Smooth muscle cell of the brain vasculature (primary cell): Measurements from ENCODE around the gene MLYCD.
"Not testable (repeated sequence)": the region's sequence is repeated elsewhere in the genome, so short reads cannot be mapped to it uniquely, and the experiment has no call there.

ENCODE experiments used
- DNase-seq: peaks from one replicate; pipeline ENCODE4 v3.0.0-alpha.2; 2012; ENCODE audit warnings: low read depth, low spot score

MLYCD gene

GRCh38 chr16:83940630-83941378 is 41.9 kb downstream of the MLYCD start:
- DNase-seq, result no peak

- DNase-seq, result not testable (repeated sequence)
Measured at GRCh38 chr16:83941546-83941945, 42.6 kb downstream of the MLYCD start.

- no peak for DNase-seq
Measured at GRCh38 chr16:83942074-83942473, 43.2 kb downstream of the MLYCD start.

- no peak for DNase-seq
Measured at GRCh38 chr16:83942815-83943515, 44.0 kb downstream of the MLYCD start.

- DNase-seq, result no peak
Measured at GRCh38 chr16:83943516-83944050, 44.7 kb downstream of the MLYCD start.

GRCh38 chr16:83945587-83945986 is 46.7 kb downstream of the MLYCD start:
- DNase-seq, result no peak

GRCh38 chr16:83946154-83946780 is 47.4 kb downstream of the MLYCD start:
- DNase-seq, result no peak

GRCh38 chr16:83946781-83947566 is 48.1 kb downstream of the MLYCD start:
- no peak for DNase-seq

- DNase-seq, result no peak
Measured at GRCh38 chr16:83947642-83948234, 48.8 kb downstream of the MLYCD start.

- DNase-seq, result no peak
Measured at GRCh38 chr16:83948914-83949723, 50.2 kb downstream of the MLYCD start.

- no peak for DNase-seq
Measured at GRCh38 chr16:83949724-83950001, 50.7 kb downstream of the MLYCD start.

GRCh38 chr16:83950862-83951399 is 52.0 kb downstream of the MLYCD start:
- not testable (repeated sequence) for DNase-seq

- no peak for DNase-seq
Measured at GRCh38 chr16:83951544-83951943, 52.6 kb downstream of the MLYCD start.

- DNase-seq, result no peak
Measured at GRCh38 chr16:83952587-83952939, 53.6 kb downstream of the MLYCD start.

- DNase-seq, result peak; percentile 32
Measured at GRCh38 chr16:83952940-83953795, 54.3 kb downstream of the MLYCD start, which contains the start of gene OSGIN1. Gene OSGIN1, plus strand, starts transcription at chr16:83953240. Its CDS starts 4,432 bp downstream, at chr16:83957672.

- DNase-seq, result no peak
Measured at GRCh38 chr16:83953796-83954576, 55.1 kb downstream of the MLYCD start.

GRCh38 chr16:83954577-83955016 is 55.7 kb downstream of the MLYCD start:
- no peak for DNase-seq
